A673 (cell line): ENCODE measurements around the gene ZNF496.

Experiments used
- EZH2 ChIP-seq: fragments of 200-600 bp; sonication (generic); IDR thresholded peaks from 2 replicates; pipeline ENCODE4 v1.6.1; 2017; ENCODE audit warnings: borderline replicate concordance, low read depth, mild to moderate bottlenecking, mixed read lengths, antibody characterized with exemption, low read length; ENCODE audit not compliant: poor library complexity, severe bottlenecking
- TF ChIP-seq, protein P1 (sequence below): fragments of 300-800, 200-600 bp; sonication (generic); conservative IDR thresholded peaks from 2 replicates; pipeline ENCODE4 v1.5.1; 2017; ENCODE audit warnings: low read depth, mild to moderate bottlenecking, antibody characterized with exemption, low read length, moderate library complexity, mixed read lengths

DNA sequence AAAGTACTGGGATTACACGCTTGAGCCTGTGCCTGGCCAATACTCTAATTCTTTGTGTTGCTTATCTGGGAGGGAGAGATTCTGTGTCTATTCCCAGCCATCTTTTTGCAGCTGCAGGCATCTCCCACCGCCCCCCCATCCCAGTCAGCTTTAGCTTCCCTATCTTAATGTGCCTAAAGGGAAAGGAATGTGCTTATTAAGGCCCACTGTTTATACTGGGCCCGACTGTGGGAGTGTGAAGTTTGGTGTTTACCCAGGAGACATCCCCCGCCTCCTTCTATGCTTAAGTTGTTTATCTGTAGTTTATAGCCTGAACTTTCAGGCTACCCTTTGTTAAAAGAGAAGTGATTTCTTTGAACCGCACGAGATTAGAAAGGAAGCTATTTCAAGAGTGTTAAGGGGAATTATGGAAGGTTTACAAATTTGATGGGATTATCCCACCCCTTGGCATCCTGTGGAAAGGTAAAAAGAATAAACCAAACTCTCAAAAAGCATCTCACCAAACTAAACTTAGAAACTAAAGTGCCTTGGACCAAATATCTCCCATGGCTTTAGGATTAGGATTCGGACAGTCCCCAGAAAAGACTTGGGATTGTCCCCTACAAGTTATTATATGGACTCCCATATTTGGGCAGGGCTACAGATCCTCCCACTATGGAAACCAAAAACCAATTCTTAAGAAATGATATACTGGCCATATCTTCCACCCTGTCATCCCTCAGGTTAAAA lies 25.5 kb upstream of the ZNF496 start:
- TF ChIP-seq, protein P1, sequence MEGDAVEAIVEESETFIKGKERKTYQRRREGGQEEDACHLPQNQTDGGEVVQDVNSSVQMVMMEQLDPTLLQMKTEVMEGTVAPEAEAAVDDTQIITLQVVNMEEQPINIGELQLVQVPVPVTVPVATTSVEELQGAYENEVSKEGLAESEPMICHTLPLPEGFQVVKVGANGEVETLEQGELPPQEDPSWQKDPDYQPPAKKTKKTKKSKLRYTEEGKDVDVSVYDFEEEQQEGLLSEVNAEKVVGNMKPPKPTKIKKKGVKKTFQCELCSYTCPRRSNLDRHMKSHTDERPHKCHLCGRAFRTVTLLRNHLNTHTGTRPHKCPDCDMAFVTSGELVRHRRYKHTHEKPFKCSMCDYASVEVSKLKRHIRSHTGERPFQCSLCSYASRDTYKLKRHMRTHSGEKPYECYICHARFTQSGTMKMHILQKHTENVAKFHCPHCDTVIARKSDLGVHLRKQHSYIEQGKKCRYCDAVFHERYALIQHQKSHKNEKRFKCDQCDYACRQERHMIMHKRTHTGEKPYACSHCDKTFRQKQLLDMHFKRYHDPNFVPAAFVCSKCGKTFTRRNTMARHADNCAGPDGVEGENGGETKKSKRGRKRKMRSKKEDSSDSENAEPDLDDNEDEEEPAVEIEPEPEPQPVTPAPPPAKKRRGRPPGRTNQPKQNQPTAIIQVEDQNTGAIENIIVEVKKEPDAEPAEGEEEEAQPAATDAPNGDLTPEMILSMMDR, result no peak
- TF ChIP-seq EZH2, result no peak
